Ovary (tissue), 9 donors: ENCODE measurements around the gene TTC6. TPM values are rescaled to one million over a fixed set of nuclear protein-coding genes. Genes with fewer than 3 reads are reported as not detected.
"Not testable (repeated sequence)": the region's sequence is repeated elsewhere in the genome, so short reads cannot be mapped to it uniquely, and the experiment has no call there.

ENCODE experiments used
- DNase-seq, 5 donors: peaks; one replicate each; pipeline ENCODE4 v3.0.0-alpha.2; 2019 to 2020
- H3K27ac ChIP-seq, 2 donors: fragments of 200-600 bp; one replicate each; pipeline versions ENCODE4 v1.5.1 to v1.8.0; 2019 to 2022
- H3K27me3 ChIP-seq: fragments of 200-600 bp; one replicate; pipeline ENCODE4 v1.8.0; 2022
- H3K36me3 ChIP-seq: fragments of 200-600 bp; sonication (generic); one replicate; pipeline ENCODE4 v1.5.1; 2019
- H3K4me1 ChIP-seq: one replicate; pipeline ENCODE4 v1.8.1; 2013; ENCODE audit warnings: mild to moderate bottlenecking, moderate library complexity; ENCODE audit not compliant: insufficient read depth
- H3K4me3 ChIP-seq: fragments of 200-600 bp; sonication (generic); one replicate; pipeline ENCODE4 v1.5.1; 2017
- H3K9me3 ChIP-seq, 2 donors: fragments of 200-600 bp in 1 of 2; sonication (generic) in 1 of 2; one replicate each; pipeline versions ENCODE4 v1.5.1 to v1.8.1; 2013 to 2019; ENCODE audit warnings: mild to moderate bottlenecking in 1 of 2, moderate library complexity in 1 of 2
- EP300 ChIP-seq: sonication (generic); formaldehyde crosslinking; IDR thresholded peaks from one replicate; pipeline ENCODE4 v1.6.1; 2017; ENCODE audit warnings: antibody characterized with exemption
- POLR2A ChIP-seq: fragments of 450-650 bp; IDR thresholded peaks from one replicate; pipeline ENCODE4 v1.6.1; 2017; ENCODE audit warnings: antibody characterized with exemption, mild to moderate bottlenecking, moderate library complexity
- WGBS, 3 donors: extraction: QIAGEN DNeasy Blood & Tissue Kit in 1 of 3; methylation state at CpG; one replicate each; pipeline versions ENCODE4 v1.1.5 to v1.1.7; 2013 to 2017; 5-methylcytosine and 5-hydroxymethylcytosine counted together
- intact Hi-C, 4 donors: fragments of 100-400 bp; cut with DNase I; formaldehyde crosslinking; loops; one replicate each; pipeline versions ENCODE4 v1.11.0 to v1.15.1; 2022 to 2023
- polyA plus RNA-seq, 2 donors: library from polyadenylated mRNA; stranded (reverse); fragments of 200-250 nt in 1 of 2; fragments of 350-450 nt in 1 of 2; fragmentation: Illumina TruSeq in 1 of 2; extraction: RNeasy Lipid Tissue Mini Kit (QIAGEN cat#74804) in 1 of 2; gene quantifications; one replicate each; pipeline ENCODE4 v1.2.3, GENCODE V29; 2013 to 2014
- total RNA-seq, 7 donors: library from RNA; depleted of rRNA in 2 of 7; stranded (reverse); fragments of >200 nt in 2 of 7; fragmentation: NEBNext Ultra II Directional in 3 of 7; extraction: Animal tissue kit (Norgen Biotek cat#: 25700) in 3 of 7; gene quantifications; one replicate each; pipeline versions ENCODE4 v1.1.0 to v1.2.4, GENCODE V29; 2016 to 2023
- TF ChIP-seq, protein P1 (sequence below), 3 donors: fragments of 450-650 bp in 2 of 3; fragments of 200-600 bp in 1 of 3; IDR thresholded peaks; one replicate each; pipeline versions ENCODE4 v1.5.1 to v1.8.0; 2016 to 2022; ENCODE audit warnings: antibody characterized with exemption in 3 of 3, mild to moderate bottlenecking in 1 of 3
- donor health status: DM: no; HTN: no; CAD: no; lungs with moderate emphysema.
- donor health status: DM: no; HTN: no; CAD: no.
- donor health status: Bipolar disorder and iron deficiency.
- donor health status: DM: yes; HTN: yes; CAD: no.
- donor health status: DM: no; HTN: no; CAD: no.
- donor health status: DM: yes; HTN: yes; CAD: no.

TTC6 gene
- total and polyA plus RNA-seq, 9 donors, result 0.05 to 0.92 (median 0.58) TPM; not detected in 6

DNA sequence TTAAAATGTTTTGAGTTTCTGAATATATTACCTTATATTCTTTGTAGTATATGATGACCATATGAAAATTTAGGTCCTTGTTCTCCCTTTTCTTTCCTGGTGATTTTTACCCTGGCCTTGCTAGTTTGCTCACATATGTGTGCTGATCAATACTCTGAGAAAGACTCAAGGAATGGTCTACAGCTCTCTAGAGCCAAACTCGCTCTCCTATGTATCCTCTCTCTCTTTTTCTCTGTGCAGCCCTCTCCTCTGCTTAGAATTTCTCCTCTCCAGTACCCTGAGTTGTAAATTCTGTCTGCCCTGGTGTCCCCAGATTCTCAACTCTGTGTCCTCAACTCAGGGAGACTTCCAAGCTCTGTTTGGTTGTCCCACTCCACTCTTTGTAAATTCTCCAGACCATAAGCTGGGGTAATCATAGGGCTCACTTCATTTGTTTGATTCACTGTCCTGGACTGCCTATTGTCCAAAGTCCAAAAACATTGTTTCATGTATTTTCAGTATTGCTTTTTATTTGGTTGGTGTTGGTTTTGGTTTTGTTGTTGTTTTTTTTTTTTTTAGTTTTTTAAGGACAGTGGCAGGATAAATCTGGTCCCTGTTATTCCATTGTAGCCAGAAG is 41.4 kb upstream of the TTC6 start:
- H3K27ac ChIP-seq, result no peak overlapping the region

DNA sequence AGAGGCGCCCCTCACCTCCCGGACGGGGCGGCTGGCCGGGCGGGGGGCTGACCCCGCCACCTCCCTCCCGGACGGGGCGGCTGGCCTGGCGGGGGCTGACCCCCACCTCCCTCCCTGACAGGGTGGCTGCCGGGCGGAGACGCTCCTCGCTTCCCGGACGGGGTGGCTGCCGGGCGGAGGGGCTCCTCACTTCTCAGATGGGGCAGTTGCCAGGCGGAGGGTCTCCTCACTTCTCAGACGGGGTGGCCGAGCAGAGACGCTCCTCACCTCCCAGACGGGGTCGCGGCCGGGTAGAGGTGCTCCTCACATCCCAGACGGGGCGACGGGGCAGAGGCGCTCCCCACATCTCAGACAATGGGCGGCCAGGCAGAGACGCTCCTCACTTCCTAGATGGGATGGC is 39.8 kb upstream of the TTC6 start:
- H3K9me3 ChIP-seq, H3K4me3 ChIP-seq, H3K4me1 ChIP-seq, DNase-seq, H3K36me3 ChIP-seq, intact Hi-C loops, H3K27ac ChIP-seq, H3K27me3 ChIP-seq: not testable (repeated sequence)
- WGBS, 3 donors, result 96 to 99% (median 97%) methylated on average over 14 to 30 of the region's 33 CpGs

More for the DNA sequence above, 41.4 kb upstream of the TTC6 start:
- no peaks in the 10 kb centered on the region for H3K4me1 ChIP-seq
- H3K9me3 ChIP-seq, result no peaks in the 10 kb centered on the region
- intact Hi-C loops, result no loop called here
- no peak for DNase-seq
- no peak for TF ChIP-seq POLR2A
- no peak for TF ChIP-seq EP300
- TF ChIP-seq, protein P1, sequence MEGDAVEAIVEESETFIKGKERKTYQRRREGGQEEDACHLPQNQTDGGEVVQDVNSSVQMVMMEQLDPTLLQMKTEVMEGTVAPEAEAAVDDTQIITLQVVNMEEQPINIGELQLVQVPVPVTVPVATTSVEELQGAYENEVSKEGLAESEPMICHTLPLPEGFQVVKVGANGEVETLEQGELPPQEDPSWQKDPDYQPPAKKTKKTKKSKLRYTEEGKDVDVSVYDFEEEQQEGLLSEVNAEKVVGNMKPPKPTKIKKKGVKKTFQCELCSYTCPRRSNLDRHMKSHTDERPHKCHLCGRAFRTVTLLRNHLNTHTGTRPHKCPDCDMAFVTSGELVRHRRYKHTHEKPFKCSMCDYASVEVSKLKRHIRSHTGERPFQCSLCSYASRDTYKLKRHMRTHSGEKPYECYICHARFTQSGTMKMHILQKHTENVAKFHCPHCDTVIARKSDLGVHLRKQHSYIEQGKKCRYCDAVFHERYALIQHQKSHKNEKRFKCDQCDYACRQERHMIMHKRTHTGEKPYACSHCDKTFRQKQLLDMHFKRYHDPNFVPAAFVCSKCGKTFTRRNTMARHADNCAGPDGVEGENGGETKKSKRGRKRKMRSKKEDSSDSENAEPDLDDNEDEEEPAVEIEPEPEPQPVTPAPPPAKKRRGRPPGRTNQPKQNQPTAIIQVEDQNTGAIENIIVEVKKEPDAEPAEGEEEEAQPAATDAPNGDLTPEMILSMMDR (IDR thresholded peaks at IDR 0.05), result no peak
- 95 to 96% (median 95%) methylated on average over 1 of the region's 1 CpG for WGBS, 3 donors
- H3K36me3 ChIP-seq, result no peaks in the 10 kb centered on the region
- no peaks in the 10 kb centered on the region for H3K27me3 ChIP-seq
- no peak overlapping the region for H3K4me3 ChIP-seq

DNA sequence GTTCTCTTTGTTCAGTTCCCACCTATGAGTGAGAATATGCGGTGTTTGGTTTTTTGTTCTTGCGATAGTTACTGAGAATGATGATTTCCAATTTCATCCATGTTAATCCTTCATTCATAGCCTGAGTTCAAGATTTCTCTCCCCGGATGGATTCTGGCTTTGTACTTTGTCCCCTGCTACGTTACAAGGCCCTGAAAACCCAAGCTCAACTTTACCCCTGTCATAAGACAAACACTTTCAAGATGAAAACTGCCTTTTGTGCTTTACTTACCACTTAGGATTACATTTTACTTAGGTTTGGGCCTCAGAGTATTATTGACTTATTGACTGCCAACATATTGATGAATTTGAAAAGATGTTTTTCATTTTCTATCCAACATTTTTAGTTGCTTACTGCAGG is 36.7 kb upstream of the TTC6 start:
- intact Hi-C loops, result no loop called here
- Histone ChIP-seq H3K27me3 (no peaks in the 10 kb centered on the region), H3K4me1 (no peaks in the 10 kb centered on the region), H3K4me3 (no peak overlapping the region), H3K27ac (no peak overlapping the region), H3K36me3 (no peaks in the 10 kb centered on the region), H3K9me3 (no peaks in the 10 kb centered on the region)
- no peak for DNase-seq
- WGBS, 3 donors, result 93 to 99% (median 97%) methylated on average over 4 of the region's 4 CpGs
- TF ChIP-seq, protein P1 (IDR thresholded peaks at IDR 0.05), result no peak
- TF ChIP-seq POLR2A (no peak), EP300 (no peak)

DNA sequence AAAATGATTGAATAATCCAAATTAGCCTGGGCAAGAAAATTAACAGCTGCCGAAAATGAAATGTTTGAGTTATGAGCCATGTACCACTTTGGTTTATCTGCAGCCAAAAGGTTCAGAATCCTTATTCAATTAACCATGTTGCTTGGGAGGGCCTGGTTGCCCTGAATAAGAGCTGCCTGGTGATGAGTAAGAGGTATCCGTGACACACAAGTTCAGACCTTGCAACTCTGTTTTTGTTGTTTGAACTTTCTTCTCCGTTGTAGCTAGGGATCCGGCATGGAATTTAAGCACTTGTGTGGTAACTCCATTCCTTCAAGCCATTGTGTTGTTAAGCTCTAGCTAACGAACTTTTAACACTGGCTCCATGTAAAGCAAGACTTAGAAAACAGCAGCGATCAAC is 36.0 kb upstream of the TTC6 start:
- H3K36me3 ChIP-seq, result no peaks in the 10 kb centered on the region
- no peak overlapping the region for H3K27ac ChIP-seq
- no peak for DNase-seq
- TF ChIP-seq POLR2A, result no peak
- no peak for TF ChIP-seq EP300
- TF ChIP-seq, protein P1 (IDR thresholded peaks at IDR 0.05), result no peak
- no peaks in the 10 kb centered on the region for H3K9me3 ChIP-seq
- intact Hi-C loops, result no loop called here
- H3K27me3 ChIP-seq, result no peaks in the 10 kb centered on the region
- WGBS, 3 donors, result 84 to 87% (median 85%) methylated on average over 6 of the region's 6 CpGs
- H3K4me1 ChIP-seq, result no peaks in the 10 kb centered on the region
- H3K4me3 ChIP-seq, result no peak overlapping the region

DNA sequence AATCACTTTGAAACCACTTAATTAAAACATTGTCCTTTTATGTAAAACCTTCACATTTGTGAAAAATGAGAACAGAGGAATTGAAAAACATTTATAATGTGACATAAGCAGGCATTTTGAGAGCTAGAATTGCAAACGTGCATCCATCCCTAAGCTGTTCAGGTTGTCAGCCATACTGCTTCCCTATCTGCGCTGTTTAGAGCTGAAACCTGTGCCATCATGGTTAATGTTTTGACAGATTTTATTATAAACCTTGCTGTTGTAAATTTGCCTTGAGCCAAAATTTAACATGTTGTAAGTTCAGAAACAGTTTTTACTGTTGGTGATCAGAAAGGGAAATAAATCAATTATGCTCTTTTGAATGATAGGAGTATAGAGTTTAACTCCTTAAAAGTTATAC is 32.2 kb upstream of the TTC6 start:
- Histone ChIP-seq H3K4me1 (no peaks in the 10 kb centered on the region), H3K9me3 (no peaks in the 10 kb centered on the region), H3K4me3 (no peak overlapping the region), H3K27ac (no peak overlapping the region), H3K36me3 (no peaks in the 10 kb centered on the region), H3K27me3 (no peaks in the 10 kb centered on the region)
- WGBS, 3 donors, result 90 to 91% (median 90%) methylated on average over 2 of the region's 2 CpGs
- no peak for DNase-seq
- no peak for TF ChIP-seq EP300
- TF ChIP-seq, protein P1 (IDR thresholded peaks at IDR 0.05), result no peak
- TF ChIP-seq POLR2A, result no peak
- intact Hi-C loops, result no loop called here
